Measurements from ENCODE around the gene TPR.

TPR gene

GRCh38 chr1:186327331-186327730 lies 47.7 kb downstream of the TPR start:
- DNase-seq (ENCODE audit: low read depth) = no peak

- DNase-seq (ENCODE audit: low read depth) = no peak
Observed at GRCh38 chr1:186326009-186326408, 49.0 kb downstream of the TPR start.

GRCh38 chr1:186325239-186325638 lies 49.8 kb downstream of the TPR start:
- no peak for DNase-seq (ENCODE audit: low read depth)

- DNase-seq (ENCODE audit: low read depth) = no peak
Observed at GRCh38 chr1:186323865-186324264, 51.2 kb downstream of the TPR start.

DNA sequence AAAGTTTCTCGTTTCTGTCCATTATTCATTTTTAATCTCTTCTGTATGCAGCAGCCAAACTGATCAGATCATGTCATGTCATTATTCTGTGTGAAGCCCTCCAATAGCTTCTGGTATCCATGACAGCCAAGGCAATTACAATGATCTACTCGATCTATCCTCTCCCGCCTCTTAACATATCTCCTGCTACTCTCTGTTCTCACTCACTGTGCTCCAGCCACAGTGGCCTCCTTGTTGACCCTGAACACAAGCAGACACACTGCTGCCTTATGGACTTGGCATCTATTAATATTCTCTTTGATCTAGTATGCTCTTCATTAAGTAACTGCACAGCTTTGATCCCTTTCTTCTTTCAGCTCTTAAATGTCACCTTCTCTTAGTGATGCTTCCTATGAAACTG lies 59.5 kb downstream of the TPR start:
- DNase-seq (ENCODE audit: low read depth) = no peak

GRCh38 chr1:186311375-186312051 lies 63.5 kb downstream of the TPR start:
- no peak for DNase-seq (ENCODE audit: low read depth)

GRCh38 chr1:186310307-186310706 lies 64.7 kb downstream of the TPR start:
- DNase-seq (ENCODE audit: low read depth) = no peak

- no peak for DNase-seq (ENCODE audit: low read depth)
Observed at GRCh38 chr1:186308264-186309060, 66.6 kb downstream of the TPR start.

DNA sequence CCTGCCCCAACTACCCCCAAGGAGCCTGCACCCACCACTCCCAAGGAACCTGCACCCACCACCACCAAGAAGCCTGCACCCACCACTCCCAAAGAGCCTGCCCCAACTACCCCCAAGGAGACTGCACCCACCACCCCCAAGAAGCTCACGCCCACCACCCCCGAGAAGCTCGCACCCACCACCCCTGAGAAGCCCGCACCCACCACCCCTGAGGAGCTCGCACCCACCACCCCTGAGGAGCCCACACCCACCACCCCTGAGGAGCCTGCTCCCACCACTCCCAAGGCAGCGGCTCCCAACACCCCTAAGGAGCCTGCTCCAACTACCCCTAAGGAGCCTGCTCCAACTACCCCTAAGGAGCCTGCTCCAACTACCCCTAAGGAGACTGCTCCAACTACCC lies 67.6 kb downstream of the TPR start:
- DNase-seq (ENCODE audit: low read depth) = no peak

DNA sequence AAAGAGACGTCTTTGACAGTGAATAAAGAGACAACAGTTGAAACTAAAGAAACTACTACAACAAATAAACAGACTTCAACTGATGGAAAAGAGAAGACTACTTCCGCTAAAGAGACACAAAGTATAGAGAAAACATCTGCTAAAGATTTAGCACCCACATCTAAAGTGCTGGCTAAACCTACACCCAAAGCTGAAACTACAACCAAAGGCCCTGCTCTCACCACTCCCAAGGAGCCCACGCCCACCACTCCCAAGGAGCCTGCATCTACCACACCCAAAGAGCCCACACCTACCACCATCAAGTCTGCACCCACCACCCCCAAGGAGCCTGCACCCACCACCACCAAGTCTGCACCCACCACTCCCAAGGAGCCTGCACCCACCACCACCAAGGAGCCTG lies 68.5 kb downstream of the TPR start:
- no peak for DNase-seq (ENCODE audit: low read depth)

DNA sequence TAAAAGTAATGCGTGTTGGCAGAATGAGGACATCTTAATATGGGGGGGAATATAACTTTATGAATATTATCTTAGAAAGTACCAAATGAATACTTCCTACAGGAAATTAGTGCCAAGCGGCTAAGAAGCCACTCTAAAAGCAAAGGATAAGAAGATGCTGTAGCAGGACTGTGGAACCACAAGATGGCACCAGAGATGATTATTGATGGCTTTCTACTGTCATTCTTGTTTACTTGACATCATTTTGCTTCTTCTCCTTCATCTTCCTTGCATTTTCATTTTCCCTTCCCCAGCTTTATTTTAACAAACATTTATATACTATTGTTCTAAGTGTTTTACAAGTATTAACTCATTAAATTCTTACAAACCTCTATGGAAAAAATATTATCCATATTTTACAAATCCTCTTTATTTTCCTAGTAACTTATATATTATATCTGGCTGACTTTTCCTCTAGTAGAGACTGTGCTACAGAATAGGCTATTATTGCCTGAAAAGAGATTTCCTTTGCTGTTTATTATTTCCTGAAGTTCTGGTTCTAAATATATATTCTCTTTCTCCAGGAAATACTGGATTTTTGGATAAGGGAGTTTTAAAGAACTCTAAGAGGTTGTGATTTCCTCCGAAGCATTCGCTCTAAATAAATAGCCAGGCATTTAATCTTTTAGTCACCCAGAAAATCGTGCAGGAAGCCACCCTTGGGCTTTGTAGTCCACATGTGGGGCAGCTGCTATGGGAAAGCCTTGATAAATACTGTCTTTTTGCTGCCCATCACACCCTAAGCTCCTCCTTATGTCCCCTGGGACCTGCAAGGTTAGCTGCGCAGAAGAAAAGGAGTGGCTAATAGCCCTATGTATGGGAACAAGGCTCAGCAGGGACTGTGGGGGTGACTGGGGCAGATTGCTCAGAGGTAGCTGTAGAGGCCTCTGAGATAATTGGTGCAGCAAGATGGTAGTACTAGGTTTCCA lies 69.8 kb downstream of the TPR start:
- no peak for DNase-seq (ENCODE audit: low read depth)

- no peak for DNase-seq (ENCODE audit: low read depth)
Observed at GRCh38 chr1:186303911-186304310, 71.1 kb downstream of the TPR start.

GRCh38 chr1:186302381-186302920 lies 72.6 kb downstream of the TPR start:
- DNase-seq (ENCODE audit: low read depth) = no peak

- no peak for DNase-seq (ENCODE audit: low read depth)
Observed at GRCh38 chr1:186301448-186301847, 73.6 kb downstream of the TPR start.

DNA sequence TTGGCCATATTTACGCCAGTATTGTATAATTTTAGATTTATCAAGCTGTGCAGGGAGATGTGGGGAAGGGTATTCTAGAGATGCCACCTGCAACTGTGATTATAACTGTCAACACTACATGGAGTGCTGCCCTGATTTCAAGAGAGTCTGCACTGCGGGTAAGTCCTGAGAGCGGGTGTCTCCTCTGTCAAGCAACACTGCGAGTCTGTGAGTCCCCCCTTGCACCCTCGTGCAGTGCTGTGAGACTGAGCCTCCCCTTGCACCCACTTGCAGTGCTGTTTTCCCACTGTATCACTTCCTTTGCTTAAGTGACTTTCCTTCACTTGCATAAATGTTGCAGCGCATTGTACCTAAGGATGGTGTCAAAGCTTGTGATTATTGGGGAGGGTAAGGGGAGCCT lies 75.0 kb downstream of the TPR start:
- no peak for DNase-seq (ENCODE audit: low read depth)

GRCh38 chr1:186299570-186299969 lies 75.5 kb downstream of the TPR start:
- no peak for DNase-seq (ENCODE audit: low read depth)

DNA sequence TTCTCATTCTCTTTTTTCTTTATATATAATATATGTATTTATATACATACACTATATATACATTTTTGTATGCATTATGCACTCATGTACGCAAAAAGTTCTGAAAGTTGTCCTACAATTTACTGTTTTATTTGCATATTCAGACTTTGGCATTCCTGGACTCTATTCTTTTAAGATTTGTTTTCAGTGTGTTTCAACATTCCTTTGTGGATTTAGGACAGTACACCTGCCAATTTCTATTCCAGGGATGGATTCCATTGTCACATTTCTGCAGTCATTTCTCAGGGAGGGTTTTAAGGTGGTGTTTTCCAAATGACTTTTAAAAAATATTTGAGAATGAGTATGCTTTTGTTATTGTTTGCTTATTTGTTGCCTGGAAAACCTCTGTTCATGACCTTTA lies 76.2 kb downstream of the TPR start:
- DNase-seq (ENCODE audit: low read depth) = no peak

GRCh38 chr1:186297439-186298045 lies 77.5 kb downstream of the TPR start:
- no peak for DNase-seq (ENCODE audit: low read depth)

GRCh38 chr1:186295980-186296379 lies 79.1 kb downstream of the TPR start, which contains the start of gene PRG4:
Gene PRG4 (plus strand): TSS chr1:186296279.
- no peak for DNase-seq (ENCODE audit: low read depth)

DNA sequence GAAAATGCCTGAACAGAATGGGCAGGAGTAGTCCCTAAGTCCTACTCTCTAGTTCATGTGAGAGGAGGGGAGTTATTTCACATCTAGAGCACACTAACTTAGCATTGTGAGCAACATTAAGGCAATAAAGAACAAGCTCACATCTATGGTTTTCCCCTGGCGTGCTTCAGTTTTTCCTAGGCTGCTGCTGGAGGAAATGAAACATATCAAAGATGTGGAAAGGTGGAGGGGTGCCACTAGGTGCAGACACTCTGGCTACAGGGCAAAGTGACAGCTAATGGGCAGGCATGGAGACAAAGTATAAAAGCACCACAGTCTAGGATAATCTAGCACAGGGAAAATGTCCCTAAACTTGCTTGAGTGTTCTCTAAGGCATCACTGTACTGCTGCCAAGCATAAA lies 82.2 kb downstream of the TPR start:
- DNase-seq (ENCODE audit: low read depth) = no peak

GRCh38 chr1:186291271-186291670 lies 83.8 kb downstream of the TPR start:
- no peak for DNase-seq (ENCODE audit: low read depth)

All from HS-27A (cell line).